ENCODE measurements around the gene PLEKHN1.

Gene PLEKHN1

DNA sequence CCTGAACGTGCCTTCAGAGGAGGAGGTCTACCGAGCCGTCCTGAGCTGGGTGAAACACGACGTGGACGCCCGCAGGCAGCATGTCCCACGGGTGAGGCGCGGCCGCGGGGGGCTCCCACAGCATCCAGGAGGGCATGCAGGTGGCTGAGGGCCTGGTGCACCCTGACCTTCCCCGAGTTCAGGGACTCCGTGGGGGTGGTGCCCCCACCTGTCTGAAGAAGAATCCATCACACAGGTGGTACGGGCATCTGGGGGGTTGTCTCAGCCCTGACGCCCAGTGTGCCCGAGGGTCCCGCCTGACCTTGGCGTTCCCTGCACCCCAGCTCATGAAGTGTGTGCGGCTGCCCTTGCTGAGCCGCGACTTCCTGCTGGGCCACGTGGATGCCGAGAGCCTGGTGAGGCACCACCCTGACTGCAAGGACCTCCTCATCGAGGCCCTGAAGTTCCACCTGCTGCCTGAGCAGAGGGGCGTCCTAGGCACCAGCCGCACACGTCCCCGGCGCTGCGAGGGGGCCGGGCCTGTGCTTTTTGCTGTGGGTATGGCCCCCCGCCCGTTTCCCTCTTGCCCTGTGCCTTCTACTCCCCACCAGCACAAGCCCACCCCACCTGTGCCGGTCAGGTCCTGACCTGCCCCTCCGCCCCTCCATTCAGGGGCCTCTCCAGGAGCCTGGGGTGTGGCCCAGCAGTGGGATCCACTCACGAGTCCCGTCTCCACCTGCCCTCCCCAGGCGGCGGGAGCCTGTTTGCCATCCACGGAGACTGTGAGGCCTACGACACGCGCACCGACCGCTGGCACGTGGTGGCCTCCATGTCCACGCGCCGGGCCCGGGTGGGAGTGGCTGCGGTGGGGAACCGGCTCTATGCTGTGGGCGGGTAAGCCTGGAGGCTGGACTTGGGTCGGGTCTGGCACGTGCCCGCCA is 3.6 kb upstream of the PLEKHN1 start:
- TF ChIP-seq, protein P1, sequence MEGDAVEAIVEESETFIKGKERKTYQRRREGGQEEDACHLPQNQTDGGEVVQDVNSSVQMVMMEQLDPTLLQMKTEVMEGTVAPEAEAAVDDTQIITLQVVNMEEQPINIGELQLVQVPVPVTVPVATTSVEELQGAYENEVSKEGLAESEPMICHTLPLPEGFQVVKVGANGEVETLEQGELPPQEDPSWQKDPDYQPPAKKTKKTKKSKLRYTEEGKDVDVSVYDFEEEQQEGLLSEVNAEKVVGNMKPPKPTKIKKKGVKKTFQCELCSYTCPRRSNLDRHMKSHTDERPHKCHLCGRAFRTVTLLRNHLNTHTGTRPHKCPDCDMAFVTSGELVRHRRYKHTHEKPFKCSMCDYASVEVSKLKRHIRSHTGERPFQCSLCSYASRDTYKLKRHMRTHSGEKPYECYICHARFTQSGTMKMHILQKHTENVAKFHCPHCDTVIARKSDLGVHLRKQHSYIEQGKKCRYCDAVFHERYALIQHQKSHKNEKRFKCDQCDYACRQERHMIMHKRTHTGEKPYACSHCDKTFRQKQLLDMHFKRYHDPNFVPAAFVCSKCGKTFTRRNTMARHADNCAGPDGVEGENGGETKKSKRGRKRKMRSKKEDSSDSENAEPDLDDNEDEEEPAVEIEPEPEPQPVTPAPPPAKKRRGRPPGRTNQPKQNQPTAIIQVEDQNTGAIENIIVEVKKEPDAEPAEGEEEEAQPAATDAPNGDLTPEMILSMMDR (IDR thresholded peaks at IDR 0.05; ENCODE audit: unreplicated experiment in 3 of 3), result no peak
- Mint-ChIP-seq H3K36me3 (ENCODE audit: low read depth) (peaks cover 7% of the 10 kb centered on the region), H3K27ac (no peak overlapping the region), H3K4me3 (peak overlapping the region; percentile 76 to 81 (median 80)), H3K4me1 (peaks cover 10% of the 10 kb centered on the region), H3K27me3 (ENCODE audit: low read depth) (peaks cover 7% of the 10 kb centered on the region), H3K9me3 (no peaks in the 10 kb centered on the region)

DNA sequence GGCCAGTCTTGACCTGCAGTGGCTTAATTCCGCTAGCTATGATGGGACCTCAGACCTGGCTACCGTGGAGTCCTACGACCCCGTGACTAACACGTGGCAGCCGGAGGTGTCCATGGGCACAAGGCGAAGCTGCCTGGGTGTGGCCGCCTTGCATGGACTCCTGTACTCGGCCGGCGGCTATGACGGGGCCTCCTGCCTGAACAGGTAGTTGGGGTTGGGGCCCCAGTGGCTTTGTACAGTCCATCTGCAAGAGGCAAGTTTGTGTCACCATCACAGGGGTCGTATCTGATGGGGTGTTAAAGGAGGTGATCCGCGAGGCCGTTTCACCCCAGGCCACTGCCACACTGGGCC is 3.0 kb upstream of the PLEKHN1 start:
- TF ChIP-seq, protein P1 (IDR thresholded peaks at IDR 0.05; ENCODE audit: unreplicated experiment in 3 of 3), result no peak
- H3K36me3 Mint-ChIP-seq (ENCODE audit: low read depth), result peaks cover 4% of the 10 kb centered on the region
- peaks cover 11% of the 10 kb centered on the region for H3K27me3 Mint-ChIP-seq (ENCODE audit: low read depth)
- peak overlapping the region; percentile 27 to 30 (median 30) for H3K4me3 Mint-ChIP-seq
- H3K27ac Mint-ChIP-seq, result no peak overlapping the region
- no peaks in the 10 kb centered on the region for H3K9me3 Mint-ChIP-seq
- H3K4me1 Mint-ChIP-seq, result peaks cover 6% of the 10 kb centered on the region

DNA sequence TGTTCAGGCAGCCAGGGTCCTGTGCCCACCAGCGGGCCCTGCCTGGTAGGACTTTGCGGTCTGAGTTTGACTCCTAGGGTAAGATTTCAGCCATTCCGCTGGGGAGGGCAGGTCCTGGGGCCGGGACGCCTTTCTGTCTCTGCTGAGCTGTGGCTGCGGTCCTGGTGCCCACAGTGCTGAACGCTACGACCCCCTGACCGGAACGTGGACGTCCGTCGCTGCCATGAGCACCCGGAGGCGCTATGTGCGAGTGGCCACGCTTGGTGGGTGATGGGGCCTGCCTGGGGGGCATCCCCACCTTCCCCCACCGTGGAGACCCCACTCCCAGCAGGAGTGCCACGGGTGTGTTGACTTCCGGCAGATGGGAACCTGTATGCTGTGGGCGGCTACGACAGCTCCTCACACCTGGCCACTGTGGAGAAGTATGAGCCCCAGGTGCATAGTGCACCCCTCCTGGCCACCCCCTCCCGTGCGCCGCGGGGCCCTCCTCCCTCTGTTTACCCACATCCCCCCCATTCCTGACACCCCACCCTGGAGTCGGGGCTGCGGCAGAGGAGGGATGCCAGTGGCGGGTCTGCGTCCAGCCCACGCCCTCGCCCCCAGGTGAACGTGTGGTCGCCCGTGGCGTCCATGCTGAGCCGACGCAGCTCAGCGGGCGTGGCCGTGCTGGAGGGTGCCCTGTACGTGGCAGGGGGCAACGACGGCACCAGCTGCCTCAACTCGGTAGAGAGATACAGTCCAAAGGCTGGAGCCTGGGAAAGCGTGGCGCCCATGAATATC is 2.3 kb upstream of the PLEKHN1 start:
- H3K27ac Mint-ChIP-seq, result no peak overlapping the region
- H3K9me3 Mint-ChIP-seq, result no peaks in the 10 kb centered on the region
- peaks cover 4% of the 10 kb centered on the region for H3K36me3 Mint-ChIP-seq (ENCODE audit: low read depth)
- H3K4me3 Mint-ChIP-seq, result peak overlapping the region in 2 of 3 experiments; percentile 5 to 27
- TF ChIP-seq, protein P1 (IDR thresholded peaks at IDR 0.05; ENCODE audit: unreplicated experiment in 3 of 3), result no peak
- H3K4me1 Mint-ChIP-seq, result no peaks in the 10 kb centered on the region
- H3K27me3 Mint-ChIP-seq (ENCODE audit: low read depth), result peaks cover 18% of the 10 kb centered on the region

DNA sequence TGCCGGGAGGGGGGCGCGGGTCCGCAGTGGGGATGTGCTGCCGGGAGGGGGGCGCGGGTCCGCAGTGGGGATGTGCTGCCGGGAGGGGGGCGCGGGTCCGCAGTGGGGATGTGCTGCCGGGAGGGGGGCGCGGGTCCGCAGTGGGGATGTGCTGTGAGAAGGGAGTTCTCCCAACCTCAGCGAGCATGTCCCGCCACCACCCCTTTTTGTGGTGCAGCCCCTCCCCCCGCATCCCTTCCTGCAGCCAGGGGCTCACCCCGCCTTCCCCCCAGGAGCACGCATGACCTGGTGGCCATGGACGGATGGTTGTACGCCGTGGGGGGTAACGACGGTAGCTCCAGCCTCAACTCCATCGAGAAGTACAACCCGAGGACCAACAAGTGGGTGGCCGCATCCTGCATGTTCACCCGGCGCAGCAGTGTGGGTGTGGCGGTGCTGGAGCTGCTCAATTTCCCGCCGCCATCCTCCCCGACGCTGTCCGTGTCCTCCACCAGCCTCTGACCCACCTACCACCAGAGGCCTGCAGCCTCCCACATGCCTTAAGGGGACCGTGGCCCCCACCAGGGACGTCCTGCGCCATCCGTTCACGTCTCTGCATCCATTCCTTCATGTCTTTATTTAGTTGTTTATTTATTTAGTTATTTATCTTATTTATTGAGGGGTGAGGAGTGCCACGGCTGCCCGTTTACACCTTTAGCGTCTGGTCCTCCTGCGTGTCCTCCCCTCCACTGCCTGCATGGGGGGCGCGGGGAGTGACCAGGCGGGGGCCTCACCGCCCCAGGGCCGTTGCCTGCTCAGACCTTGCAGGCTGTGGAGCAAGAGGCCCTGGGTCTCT is 1.4 kb upstream of the PLEKHN1 start:
- Mint-ChIP-seq H3K27ac (no peak overlapping the region), H3K36me3 (ENCODE audit: low read depth) (peaks cover 4% of the 10 kb centered on the region), H3K9me3 (no peaks in the 10 kb centered on the region), H3K27me3 (ENCODE audit: low read depth) (peaks cover 28% of the 10 kb centered on the region), H3K4me1 (no peaks in the 10 kb centered on the region), H3K4me3 (peak overlapping the region; percentile 52 to 83 (median 79))
- TF ChIP-seq, protein P1 (IDR thresholded peaks at IDR 0.05; ENCODE audit: unreplicated experiment in 3 of 3), result no peak

DNA sequence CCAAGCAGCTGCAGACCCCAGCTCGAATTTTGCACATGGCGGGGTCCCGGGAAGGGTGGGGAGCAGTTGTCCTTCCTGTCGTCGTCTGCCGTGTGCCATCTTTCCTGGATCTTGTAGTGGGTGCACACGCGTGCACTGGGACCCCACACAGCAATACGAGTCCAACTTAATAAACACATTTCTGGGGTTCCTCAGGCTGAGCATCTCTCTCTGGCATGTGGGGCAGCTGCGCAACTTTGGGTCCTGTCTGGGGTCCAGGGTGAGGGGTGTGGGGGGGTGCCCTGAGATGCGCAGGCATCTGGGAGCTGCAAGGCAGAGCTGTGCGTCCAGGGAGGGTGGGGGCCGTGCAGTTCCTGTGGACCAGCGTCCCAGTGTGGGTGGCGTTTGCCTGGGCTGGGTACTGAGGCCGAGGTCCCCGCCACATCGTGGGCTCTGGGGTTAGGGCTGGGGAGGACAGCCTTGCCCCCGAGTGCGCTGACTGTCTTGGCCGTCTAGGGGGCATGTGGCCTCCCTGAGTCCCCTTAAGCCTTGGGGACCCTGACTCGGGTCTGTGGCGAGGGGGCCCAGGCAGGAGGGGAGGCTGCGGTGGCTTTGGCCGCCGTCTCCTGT is 652 bp upstream of the PLEKHN1 start:
- Mint-ChIP-seq H3K4me1 (no peaks in the 10 kb centered on the region), H3K36me3 (ENCODE audit: low read depth) (peaks cover 4% of the 10 kb centered on the region), H3K9me3 (no peaks in the 10 kb centered on the region), H3K27me3 (ENCODE audit: low read depth) (peaks cover 35% of the 10 kb centered on the region), H3K4me3 (no peak overlapping the region), H3K27ac (no peak overlapping the region)
- TF ChIP-seq, protein P1 (IDR thresholded peaks at IDR 0.05; ENCODE audit: unreplicated experiment in 3 of 3), result no peak

Measured in nephron (organoid).